ENCODE results near the gene SETD2. TPM values are rescaled to one million over a fixed set of nuclear protein-coding genes. Genes with fewer than 3 reads are reported as not detected.

The SETD2 gene
- total RNA-seq, 4 donors from 2014 or later = 70.3 to 92.1 (median 87.3) TPM

- Histone ChIP-seq H3K27me3 (no peaks in the 10 kb centered on the region), H3K4me3 (no peak overlapping the region), H3K36me3 (no peaks in the 10 kb centered on the region), H3K4me1 (no peaks in the 10 kb centered on the region), H3K27ac (no peak overlapping the region), H3K9me3 (no peaks in the 10 kb centered on the region)
- no peak for TF ChIP-seq CTCF (IDR thresholded peaks at IDR 0.05)
- intact Hi-C loops (cut with DNase I; ENCODE audit: low total_unique reads) = no loop called here
- no peak for DNase-seq
Measured at GRCh38 chr3:47024932-47025331, 139.0 kb downstream of the SETD2 start.

- H3K4me3 ChIP-seq = no peak overlapping the region
- H3K27me3 ChIP-seq = no peaks in the 10 kb centered on the region
- no peaks in the 10 kb centered on the region for H3K4me1 ChIP-seq
- H3K9me3 ChIP-seq = no peaks in the 10 kb centered on the region
- H3K36me3 ChIP-seq = no peaks in the 10 kb centered on the region
- no peak for DNase-seq
- no peak overlapping the region for H3K27ac ChIP-seq
- intact Hi-C loops (cut with DNase I; ENCODE audit: low total_unique reads) = no loop called here
- TF ChIP-seq CTCF (IDR thresholded peaks at IDR 0.05) (no peak), POLR2A (IDR thresholded peaks at IDR 0.05) (no peak)
Measured at GRCh38 chr3:47022641-47023071, 141.3 kb downstream of the SETD2 start.

- Histone ChIP-seq H3K27me3 (no peaks in the 10 kb centered on the region), H3K36me3 (no peaks in the 10 kb centered on the region), H3K4me3 (no peak overlapping the region), H3K9me3 (no peaks in the 10 kb centered on the region), H3K27ac (no peak overlapping the region), H3K4me1 (no peaks in the 10 kb centered on the region)
- DNase-seq = no peak
- no peak for TF ChIP-seq POLR2A (IDR thresholded peaks at IDR 0.05)
- TF ChIP-seq CTCF (IDR thresholded peaks at IDR 0.05) = no peak
- intact Hi-C loops (cut with DNase I; ENCODE audit: low total_unique reads) = no loop called here
Measured at GRCh38 chr3:47020311-47020710, 143.6 kb downstream of the SETD2 start.

- H3K4me1 ChIP-seq = no peaks in the 10 kb centered on the region
- H3K9me3 ChIP-seq = no peaks in the 10 kb centered on the region
- no peak overlapping the region for H3K27ac ChIP-seq
- H3K4me3 ChIP-seq = no peak overlapping the region
- no peaks in the 10 kb centered on the region for H3K27me3 ChIP-seq
- intact Hi-C loops (cut with DNase I; ENCODE audit: low total_unique reads) = no loop called here
- TF ChIP-seq POLR2A (IDR thresholded peaks at IDR 0.05) (no peak), CTCF (IDR thresholded peaks at IDR 0.05) (no peak)
- no peaks in the 10 kb centered on the region for H3K36me3 ChIP-seq
- no peak for DNase-seq
Measured at GRCh38 chr3:47019201-47019600, 144.7 kb downstream of the SETD2 start.

GRCh38 chr3:47018269-47018611 is 145.7 kb downstream of the SETD2 start:
- H3K27me3 ChIP-seq = no peaks in the 10 kb centered on the region
- intact Hi-C loops (cut with DNase I; ENCODE audit: low total_unique reads) = no loop called here
- H3K9me3 ChIP-seq = no peaks in the 10 kb centered on the region
- DNase-seq = no peak
- H3K4me1 ChIP-seq = no peaks in the 10 kb centered on the region
- no peak overlapping the region for H3K4me3 ChIP-seq
- no peaks in the 10 kb centered on the region for H3K36me3 ChIP-seq
- TF ChIP-seq POLR2A (IDR thresholded peaks at IDR 0.05) (no peak), CTCF (IDR thresholded peaks at IDR 0.05) (no peak)
- H3K27ac ChIP-seq = no peak overlapping the region

Measured in uterus (tissue), 4 donors.